ENCODE results near the gene ADIPOQ.
"Not testable (repeated sequence)": the region's sequence is repeated elsewhere in the genome, so short reads cannot be mapped to it uniquely, and the experiment has no call there.

- TF ChIP-seq, protein P1, sequence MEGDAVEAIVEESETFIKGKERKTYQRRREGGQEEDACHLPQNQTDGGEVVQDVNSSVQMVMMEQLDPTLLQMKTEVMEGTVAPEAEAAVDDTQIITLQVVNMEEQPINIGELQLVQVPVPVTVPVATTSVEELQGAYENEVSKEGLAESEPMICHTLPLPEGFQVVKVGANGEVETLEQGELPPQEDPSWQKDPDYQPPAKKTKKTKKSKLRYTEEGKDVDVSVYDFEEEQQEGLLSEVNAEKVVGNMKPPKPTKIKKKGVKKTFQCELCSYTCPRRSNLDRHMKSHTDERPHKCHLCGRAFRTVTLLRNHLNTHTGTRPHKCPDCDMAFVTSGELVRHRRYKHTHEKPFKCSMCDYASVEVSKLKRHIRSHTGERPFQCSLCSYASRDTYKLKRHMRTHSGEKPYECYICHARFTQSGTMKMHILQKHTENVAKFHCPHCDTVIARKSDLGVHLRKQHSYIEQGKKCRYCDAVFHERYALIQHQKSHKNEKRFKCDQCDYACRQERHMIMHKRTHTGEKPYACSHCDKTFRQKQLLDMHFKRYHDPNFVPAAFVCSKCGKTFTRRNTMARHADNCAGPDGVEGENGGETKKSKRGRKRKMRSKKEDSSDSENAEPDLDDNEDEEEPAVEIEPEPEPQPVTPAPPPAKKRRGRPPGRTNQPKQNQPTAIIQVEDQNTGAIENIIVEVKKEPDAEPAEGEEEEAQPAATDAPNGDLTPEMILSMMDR (IDR thresholded peaks at IDR 0.05): not testable (repeated sequence)
- not testable (repeated sequence) for TF ChIP-seq POLR2A (IDR thresholded peaks at IDR 0.05)
Measured at GRCh38 chr3:186907075-186907474, 64.6 kb downstream of the ADIPOQ start.

Measured in stomach (tissue), 4 donors.